Measurements from ENCODE around the gene CPB1. TPM values are rescaled to one million over a fixed set of nuclear protein-coding genes. Genes with fewer than 3 reads are reported as not detected.
A peak's percentile ranks its signal among the peaks of the same experiment; 100 is the strongest.

The CPB1 gene
- total and polyA plus RNA-seq, 4 donors = 0.86 to 9.3 (median 0.99) TPM

DNA sequence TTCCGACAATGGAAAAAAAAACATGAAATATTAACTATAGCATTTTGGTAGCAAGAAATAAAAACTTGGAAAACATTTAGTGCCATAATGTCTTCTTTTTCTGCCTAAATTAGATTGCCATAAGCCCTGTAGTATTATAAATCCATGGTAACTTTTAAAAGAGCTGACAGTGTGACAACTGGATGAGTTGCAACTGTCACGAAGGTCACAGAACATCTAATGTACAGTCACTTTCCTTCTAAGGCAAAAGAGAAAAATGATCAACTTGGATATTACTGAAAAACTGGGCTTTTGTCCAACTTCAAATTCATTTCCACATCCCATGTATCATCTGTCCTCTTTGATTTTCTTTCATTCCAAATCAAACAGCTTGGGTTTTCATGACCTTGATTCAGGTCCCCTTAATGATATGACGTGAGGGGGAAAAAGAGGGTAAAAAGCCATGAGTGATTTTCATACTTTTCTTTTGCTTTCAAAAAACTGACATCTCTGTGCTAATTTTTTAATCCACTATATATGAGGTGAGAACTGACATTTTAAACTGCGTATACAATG, 602 bp downstream of the CPB1 start:
- WGBS, 2 donors = 58 to 67% methylated on average over 4 of the region's 4 CpGs
- no peaks in the 10 kb centered on the region for H3K36me3 ChIP-seq (ENCODE audit: control insufficient read depth in 4 of 4, insufficient read depth in 4 of 4, low read length in 4 of 4)
- no peak overlapping the region for H3K9ac ChIP-seq (ENCODE audit: insufficient read depth in 1 of 2, low read length in 2 of 2)
- peak; percentile 58 to 92 (median 89) for DNase-seq
- no peak overlapping the region for H3K27ac ChIP-seq (ENCODE audit: low read depth in 1 of 2, low read length in 1 of 2)
- ATAC-seq (ENCODE audit: insufficient read depth, low FRiP score) = no peak
- peaks cover 0 to 23% (median 0%) of the 10 kb centered on the region in 5 donors for H3K4me1 ChIP-seq (ENCODE audit: control insufficient read depth in 5 of 5, insufficient read depth in 5 of 5, low read length in 5 of 5)
- TF ChIP-seq, protein P1, sequence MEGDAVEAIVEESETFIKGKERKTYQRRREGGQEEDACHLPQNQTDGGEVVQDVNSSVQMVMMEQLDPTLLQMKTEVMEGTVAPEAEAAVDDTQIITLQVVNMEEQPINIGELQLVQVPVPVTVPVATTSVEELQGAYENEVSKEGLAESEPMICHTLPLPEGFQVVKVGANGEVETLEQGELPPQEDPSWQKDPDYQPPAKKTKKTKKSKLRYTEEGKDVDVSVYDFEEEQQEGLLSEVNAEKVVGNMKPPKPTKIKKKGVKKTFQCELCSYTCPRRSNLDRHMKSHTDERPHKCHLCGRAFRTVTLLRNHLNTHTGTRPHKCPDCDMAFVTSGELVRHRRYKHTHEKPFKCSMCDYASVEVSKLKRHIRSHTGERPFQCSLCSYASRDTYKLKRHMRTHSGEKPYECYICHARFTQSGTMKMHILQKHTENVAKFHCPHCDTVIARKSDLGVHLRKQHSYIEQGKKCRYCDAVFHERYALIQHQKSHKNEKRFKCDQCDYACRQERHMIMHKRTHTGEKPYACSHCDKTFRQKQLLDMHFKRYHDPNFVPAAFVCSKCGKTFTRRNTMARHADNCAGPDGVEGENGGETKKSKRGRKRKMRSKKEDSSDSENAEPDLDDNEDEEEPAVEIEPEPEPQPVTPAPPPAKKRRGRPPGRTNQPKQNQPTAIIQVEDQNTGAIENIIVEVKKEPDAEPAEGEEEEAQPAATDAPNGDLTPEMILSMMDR (IDR thresholded peaks at IDR 0.05; ENCODE audit: control extremely low read depth, extremely low read depth) = no peak
- H3K9me3 ChIP-seq (ENCODE audit: control insufficient read depth in 4 of 4, insufficient read depth in 3 of 4, low read length in 3 of 4) = no peaks in the 10 kb centered on the region
- no peaks in the 10 kb centered on the region for H3K27me3 ChIP-seq (ENCODE audit: control insufficient read depth in 3 of 3, insufficient read depth in 3 of 3, low read length in 2 of 3)
- no peak overlapping the region for H3K4me3 ChIP-seq

DNA sequence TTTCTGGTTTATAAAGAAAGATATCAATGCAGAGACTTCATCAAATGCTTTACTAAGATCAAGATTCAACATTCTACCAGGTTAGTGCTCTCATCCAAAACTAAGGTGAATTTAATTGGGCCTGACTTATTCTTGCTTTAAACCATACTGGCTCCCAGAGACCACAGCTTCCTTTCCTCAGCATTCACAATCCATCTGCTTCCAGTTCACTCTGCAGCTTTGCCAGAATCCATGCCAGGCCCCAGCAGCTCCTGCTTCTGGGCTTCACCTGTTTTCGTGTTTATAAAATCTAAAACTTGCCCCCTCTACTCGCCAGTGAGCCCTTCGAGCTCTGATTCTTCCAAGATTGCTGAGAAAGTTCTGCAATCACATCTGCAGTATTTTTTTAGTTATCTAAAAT, 2.3 kb downstream of the CPB1 start:
- TF ChIP-seq, protein P1 (IDR thresholded peaks at IDR 0.05; ENCODE audit: control extremely low read depth, extremely low read depth) = no peak

DNA sequence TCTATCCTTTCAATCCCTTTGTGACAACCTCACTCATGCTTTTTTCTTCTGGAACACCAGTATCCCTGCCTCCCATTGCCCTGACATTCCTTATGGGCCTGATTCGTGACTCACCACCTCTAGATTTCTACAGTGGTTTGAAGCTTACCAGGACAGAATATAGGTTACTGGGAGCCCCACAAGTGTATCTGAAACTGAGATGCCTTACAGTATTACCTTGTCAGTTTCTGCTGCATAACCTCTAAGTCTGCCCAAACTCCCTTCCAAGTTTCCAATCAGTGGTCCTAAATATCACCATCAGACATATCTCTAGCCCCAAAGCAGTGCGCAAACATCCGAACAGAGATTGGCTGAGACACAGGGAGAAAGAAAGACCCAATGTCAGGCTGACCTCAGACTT, 5.6 kb downstream of the CPB1 start:
- no peak for DNase-seq
- 94 to 95% methylated on average over 3 of the region's 3 CpGs for WGBS, 2 donors
- H3K9me3 ChIP-seq (ENCODE audit: control insufficient read depth in 4 of 4, insufficient read depth in 3 of 4, low read length in 3 of 4) = no peaks in the 10 kb centered on the region
- no peaks in the 10 kb centered on the region for H3K36me3 ChIP-seq (ENCODE audit: control insufficient read depth in 4 of 4, insufficient read depth in 4 of 4, low read length in 4 of 4)
- H3K4me3 ChIP-seq = no peak overlapping the region
- ATAC-seq (ENCODE audit: insufficient read depth, low FRiP score) = no peak
- H3K4me1 ChIP-seq (ENCODE audit: control insufficient read depth in 5 of 5, insufficient read depth in 5 of 5, low read length in 5 of 5) = peaks cover 0 to 10% (median 0%) of the 10 kb centered on the region in 5 donors
- no peak overlapping the region for H3K9ac ChIP-seq (ENCODE audit: insufficient read depth in 1 of 2, low read length in 2 of 2)
- no peak overlapping the region for H3K27ac ChIP-seq (ENCODE audit: low read depth in 1 of 2, low read length in 1 of 2)
- TF ChIP-seq, protein P1 (IDR thresholded peaks at IDR 0.05; ENCODE audit: control extremely low read depth, extremely low read depth) = no peak
- H3K27me3 ChIP-seq (ENCODE audit: control insufficient read depth in 3 of 3, insufficient read depth in 3 of 3, low read length in 2 of 3) = no peaks in the 10 kb centered on the region

More for the DNA sequence above, 2.3 kb downstream of the CPB1 start:
- WGBS, 2 donors = 76 to 94% methylated on average over 3 of the region's 3 CpGs
- Histone ChIP-seq H3K9me3 (ENCODE audit: control insufficient read depth in 4 of 4, insufficient read depth in 3 of 4, low read length in 3 of 4) (no peaks in the 10 kb centered on the region), H3K27ac (ENCODE audit: low read depth in 1 of 2, low read length in 1 of 2) (no peak overlapping the region), H3K4me1 (ENCODE audit: control insufficient read depth in 5 of 5, insufficient read depth in 5 of 5, low read length in 5 of 5) (peaks cover 0 to 18% (median 0%) of the 10 kb centered on the region in 5 donors), H3K4me3 (no peak overlapping the region), H3K36me3 (ENCODE audit: control insufficient read depth in 4 of 4, insufficient read depth in 4 of 4, low read length in 4 of 4) (no peaks in the 10 kb centered on the region), H3K9ac (ENCODE audit: insufficient read depth in 1 of 2, low read length in 2 of 2) (no peak overlapping the region), H3K27me3 (ENCODE audit: control insufficient read depth in 3 of 3, insufficient read depth in 3 of 3, low read length in 2 of 3) (no peaks in the 10 kb centered on the region)
- DNase-seq (no peak), ATAC-seq (ENCODE audit: insufficient read depth, low FRiP score) (no peak)

DNA sequence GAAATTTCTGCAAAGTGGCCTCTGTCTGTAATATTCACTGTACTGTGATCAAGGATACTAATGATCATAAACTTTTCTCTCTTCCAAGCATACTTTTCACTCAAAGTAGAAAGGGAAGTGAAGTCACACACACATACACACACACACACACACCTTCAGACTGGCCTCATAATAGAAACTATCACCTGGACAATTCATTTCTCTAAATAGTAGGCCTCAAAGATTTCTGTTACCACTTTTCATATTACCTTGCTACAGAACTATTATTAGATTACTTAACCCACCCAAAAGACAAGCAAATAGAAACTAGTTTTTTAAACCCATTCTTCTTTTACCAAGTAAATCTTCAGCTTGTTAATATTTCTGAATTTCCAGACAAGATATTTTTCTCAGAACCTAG, 12.2 kb downstream of the CPB1 start:
- H3K4me1 ChIP-seq (ENCODE audit: control insufficient read depth in 5 of 5, insufficient read depth in 5 of 5, low read length in 5 of 5) = no peaks in the 10 kb centered on the region
- no peak overlapping the region for H3K27ac ChIP-seq (ENCODE audit: low read depth in 1 of 2, low read length in 1 of 2)
- no peak overlapping the region for H3K9ac ChIP-seq (ENCODE audit: insufficient read depth in 1 of 2, low read length in 2 of 2)
- H3K27me3 ChIP-seq (ENCODE audit: control insufficient read depth in 3 of 3, insufficient read depth in 3 of 3, low read length in 2 of 3) = no peaks in the 10 kb centered on the region
- H3K36me3 ChIP-seq (ENCODE audit: control insufficient read depth in 4 of 4, insufficient read depth in 4 of 4, low read length in 4 of 4) = no peaks in the 10 kb centered on the region
- H3K9me3 ChIP-seq (ENCODE audit: control insufficient read depth in 4 of 4, insufficient read depth in 3 of 4, low read length in 3 of 4) = no peaks in the 10 kb centered on the region
- H3K4me3 ChIP-seq = no peak overlapping the region
- no peak for DNase-seq
- TF ChIP-seq, protein P1 (IDR thresholded peaks at IDR 0.05; ENCODE audit: control extremely low read depth, extremely low read depth) = no peak
- ATAC-seq (ENCODE audit: insufficient read depth, low FRiP score) = no peak
